IMR-90 (cell line): ENCODE data around the gene PTPRK. TPM values are rescaled to one million over a fixed set of nuclear protein-coding genes. Genes with fewer than 3 reads are reported as not detected.

ENCODE experiments used
- ATAC-seq: fragments of 200-7000 bp; cut with Tn5 transposase; 2 replicates; pipeline ENCODE4 v1.9.1; 2020; ENCODE audit warnings: low read depth, mild to moderate bottlenecking, moderate library complexity
- BruUV-seq: library from RNA; stranded (reverse); fragments of 400-500 nt; replicated peaks from 2 replicates; lab custom pipeline; 2021; lab: Mats Ljungman, UMichigan
- CTCF ChIA-PET: fragments of 300-600 bp; formaldehyde crosslinking; extraction: SDS; loops from one replicate; lab custom pipeline; 2021; ENCODE audit warnings: antibody characterized with exemption; lab: Yijun Ruan, JAX
- POLR2A ChIA-PET: fragments of 300-600 bp; sonication (Branson Sonifier 250); formaldehyde crosslinking; loops from one replicate; lab custom pipeline; 2022; ENCODE audit warnings: antibody characterized with exemption; ENCODE audit not compliant: unreplicated experiment; lab: Charles Lee
- DNase-seq: peaks from one replicate; pipeline ENCODE4 v3.0.0; 2013
- H2AFZ ChIP-seq: replicated peaks from 2 replicates; pipeline ENCODE3; 2013; ENCODE audit warnings: low read length, mild to moderate bottlenecking; ENCODE audit not compliant: poor library complexity
- H2AK5ac ChIP-seq: 2 replicates; pipeline ENCODE4 v1.6.1; 2013; ENCODE audit warnings: low read depth, low read length, inconsistent platforms
- H2AK9ac ChIP-seq: replicated peaks from 2 replicates; pipeline ENCODE3; 2013; ENCODE audit warnings: mild to moderate bottlenecking, low read depth, low read length, moderate library complexity; ENCODE audit not compliant: poor library complexity
- H2BK120ac ChIP-seq: 2 replicates; pipeline ENCODE4 v1.6.1; 2013; ENCODE audit warnings: low read depth, low read length, inconsistent platforms
- H2BK15ac ChIP-seq: 3 replicates; pipeline ENCODE4 v1.6.1; 2013; ENCODE audit warnings: low read depth, low read length, inconsistent platforms
- H2BK20ac ChIP-seq: 2 replicates; pipeline ENCODE4 v1.6.1; 2013; ENCODE audit warnings: low read depth, mild to moderate bottlenecking, inconsistent platforms, low read length, moderate library complexity
- H2BK5ac ChIP-seq: 2 replicates; pipeline ENCODE4 v1.6.1; 2013; ENCODE audit warnings: mild to moderate bottlenecking, low read depth, low read length, inconsistent platforms; ENCODE audit not compliant: poor library complexity, severe bottlenecking
- H3K14ac ChIP-seq: replicated peaks from 2 replicates; pipeline ENCODE4 v1.6.1; 2013; ENCODE audit warnings: low read depth, low read length, inconsistent platforms
- H3K18ac ChIP-seq: 2 replicates; pipeline ENCODE4 v1.6.1; 2013; ENCODE audit warnings: low read depth, low read length, control low read depth
- H3K23ac ChIP-seq: 2 replicates; pipeline ENCODE4 v1.6.1; 2013; ENCODE audit warnings: low read depth, low read length, inconsistent platforms
- H3K27ac ChIP-seq: 2 replicates; pipeline ENCODE4 v1.5.1; 2013; ENCODE audit warnings: mild to moderate bottlenecking, control low read depth, low read length; ENCODE audit not compliant: insufficient read depth
- H3K27me3 ChIP-seq: 2 replicates; pipeline ENCODE4 v1.6.1; 2013; ENCODE audit warnings: low read length; ENCODE audit not compliant: control insufficient read depth, insufficient read depth
- H3K36me3 ChIP-seq: 2 replicates; pipeline ENCODE4 v1.6.1; 2013; ENCODE audit warnings: low read length, mixed read lengths; ENCODE audit not compliant: control insufficient read depth, insufficient read depth
- H3K4ac ChIP-seq: 2 replicates; pipeline ENCODE4 v1.6.1; 2013; ENCODE audit warnings: low read depth, low read length, inconsistent platforms
- H3K4me1 ChIP-seq: 2 replicates; pipeline ENCODE4 v1.6.1; 2013; ENCODE audit warnings: low read length, mixed read lengths; ENCODE audit not compliant: control insufficient read depth, insufficient read depth
- H3K4me2 ChIP-seq: 2 replicates; pipeline ENCODE4 v1.6.1; 2013; ENCODE audit warnings: low read depth, mild to moderate bottlenecking, control low read depth, low read length, moderate library complexity
- H3K4me3 ChIP-seq: 2 replicates; pipeline ENCODE4 v1.5.1; 2013; ENCODE audit warnings: low read depth, mild to moderate bottlenecking, control low read depth, low read length, moderate library complexity; ENCODE audit not compliant: insufficient read depth
- H3K56ac ChIP-seq: 2 replicates; pipeline ENCODE4 v1.6.1; 2013; ENCODE audit warnings: low read length, inconsistent platforms; ENCODE audit not compliant: insufficient read depth; ENCODE audit errors: extremely low read depth
- H3K79me1 ChIP-seq, 2 experiments: 2 replicates each; pipeline ENCODE4 v1.6.1; 2013; ENCODE audit warnings: low read length in 2 of 2, inconsistent platforms in 1 of 2, low read depth in 1 of 2
- H3K9ac ChIP-seq: 2 replicates; pipeline ENCODE4 v1.6.1; 2013; ENCODE audit warnings: low read depth, low read length, control low read depth
- H3K9me1 ChIP-seq: 2 replicates; pipeline ENCODE4 v1.6.1; 2013; ENCODE audit warnings: low read length, inconsistent platforms; ENCODE audit not compliant: insufficient read depth
- H3K9me3 ChIP-seq: 2 replicates; pipeline ENCODE4 v1.6.1; 2013; ENCODE audit warnings: low read length; ENCODE audit not compliant: control insufficient read depth, insufficient read depth
- H4K20me1 ChIP-seq: 2 replicates; pipeline ENCODE4 v1.6.1; 2013; ENCODE audit warnings: low read length, inconsistent platforms; ENCODE audit not compliant: insufficient read depth
- H4K5ac ChIP-seq: 2 replicates; pipeline ENCODE4 v1.6.1; 2013; ENCODE audit warnings: mild to moderate bottlenecking, low read depth, low read length, control low read depth
- H4K8ac ChIP-seq, 2 experiments: 2 replicates each; pipeline ENCODE4 v1.6.1; 2013; ENCODE audit warnings: low read depth in 2 of 2, low read length in 2 of 2, control low read depth in 1 of 2, inconsistent platforms in 1 of 2
- H4K91ac ChIP-seq: 2 replicates; pipeline ENCODE4 v1.6.1; 2013; ENCODE audit warnings: low read depth, low read length, inconsistent platforms; ENCODE audit not compliant: insufficient read depth
- CEBPB ChIP-seq: IDR thresholded peaks from 2 replicates; pipeline ENCODE4 v1.6.1; 2012; ENCODE audit warnings: low read depth, low read length, improper control_type of control experiment
- FOS ChIP-seq: fragments of 150-350 bp; IDR thresholded peaks from 2 replicates; pipeline ENCODE4 v1.6.1; 2016; ENCODE audit warnings: low read depth, low read length
- MAFK ChIP-seq: IDR thresholded peaks from 2 replicates; pipeline ENCODE4 v1.6.1; 2012; ENCODE audit warnings: low read depth, low read length, improper control_type of control experiment
- MAZ ChIP-seq: IDR thresholded peaks from 2 replicates; pipeline ENCODE4 v1.6.1; 2012; ENCODE audit warnings: low read depth, mild to moderate bottlenecking, low read length, improper control_type of control experiment, moderate library complexity, borderline replicate concordance
- MXI1 ChIP-seq: IDR thresholded peaks from 2 replicates; pipeline ENCODE4 v1.6.1; 2012; ENCODE audit warnings: low read depth, mild to moderate bottlenecking, low read length, moderate library complexity, borderline replicate concordance
- NFE2L2 ChIP-seq: fragments of 150-350 bp; IDR thresholded peaks from 2 replicates; pipeline ENCODE4 v1.6.1; 2016; ENCODE audit warnings: low read depth, mild to moderate bottlenecking, low read length
- RAD21 ChIP-seq: IDR thresholded peaks from 2 replicates; pipeline ENCODE4 v1.6.1; 2012; ENCODE audit warnings: low read length, improper control_type of control experiment
- RCOR1 ChIP-seq: IDR thresholded peaks from 2 replicates; pipeline ENCODE4 v1.6.1; 2012; ENCODE audit warnings: mild to moderate bottlenecking, low read length, improper control_type of control experiment; ENCODE audit not compliant: insufficient replicate concordance
- RFX5 ChIP-seq: IDR thresholded peaks from 2 replicates; pipeline ENCODE4 v1.8.0; 2012; ENCODE audit warnings: low read depth, mild to moderate bottlenecking, low read length, moderate library complexity
- SMC3 ChIP-seq: fragments of 150-350 bp; IDR thresholded peaks from 2 replicates; pipeline ENCODE4 v1.6.1; 2016; ENCODE audit warnings: low read depth, mild to moderate bottlenecking, antibody characterized with exemption, low read length, moderate library complexity
- WGBS, 2 experiments: methylation state at CpG; one replicate each; pipeline versions ENCODE4 v1.1.5 to v1.1.7; 2013; ENCODE audit warnings: missing lambda C conversion rate in 2 of 2; ENCODE audit not compliant: insufficient read length in 1 of 2; ENCODE audit errors: extremely low coverage in 2 of 2; 5-methylcytosine and 5-hydroxymethylcytosine counted together
- dilution Hi-C: fragments of 300-500 bp; cut with HindIII; formaldehyde crosslinking; loops from one replicate; pipeline ENCODE4 v1.14.3; 2018; ENCODE audit warnings: low sequenced_read_pairs; ENCODE audit not compliant: unreplicated experiment
- in situ Hi-C: fragments of 300-500 bp; cut with MboI; formaldehyde crosslinking; loops from 3 replicates; pipeline ENCODE4 v1.14.3; 2019; ENCODE audit warnings: low sequenced_read_pairs, inconsistent platforms, mixed read lengths
- intact Hi-C: fragments of 100-400 bp; cut with micrococcal nuclease; formaldehyde crosslinking; loops from 2 replicates; pipeline ENCODE4 v1.10.0; 2022
- polyA plus RNA-seq, 3 experiments: library from polyadenylated mRNA; depleted of rRNA; stranded (reverse); fragments of >200 nt; gene quantifications; 2 replicates each; pipeline ENCODE4 v1.2.3, GENCODE V29; 2012; ENCODE audit warnings: low replicate concordance in 1 of 3
- total RNA-seq: library from RNA; depleted of rRNA; stranded (reverse); fragments of >200 nt; gene quantifications from 2 replicates; pipeline ENCODE4 v1.2.3, GENCODE V29; 2012
- TF ChIP-seq, protein P1 (sequence below): conservative IDR thresholded peaks from 2 replicates; pipeline ENCODE4 v1.5.1; 2012; ENCODE audit warnings: mild to moderate bottlenecking, low read depth, low read length, improper control_type of control experiment
- TF ChIP-seq, protein P2 (sequence below): fragments of 150-350 bp; IDR thresholded peaks from 2 replicates; pipeline ENCODE4 v1.6.1; 2017; ENCODE audit warnings: mild to moderate bottlenecking, antibody characterized with exemption, low read length, low read depth

PTPRK gene
- total and polyA plus RNA-seq, 2 of the 4 experiments (the other 2 are of a cell fraction) = 18.0 to 80.8 TPM

DNA sequence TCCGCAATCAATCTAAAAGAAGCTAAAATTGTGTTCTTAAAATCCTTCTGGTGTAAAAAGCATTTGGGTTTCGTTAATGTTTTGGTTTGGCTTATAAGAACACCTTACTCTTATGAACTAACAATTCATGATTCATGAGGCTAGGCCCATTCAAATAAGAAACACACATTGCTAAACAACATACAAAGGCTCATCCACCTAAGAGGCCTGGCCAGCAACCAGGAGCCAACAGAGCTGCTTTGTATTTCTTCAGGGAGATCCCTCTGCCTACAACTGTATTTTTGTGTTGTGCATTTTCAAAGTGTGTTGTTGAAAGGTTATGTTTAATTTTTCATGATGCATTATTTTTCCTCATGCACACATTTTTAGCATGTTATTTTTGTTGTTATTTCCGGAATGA, 98.6 kb downstream of the PTPRK start:
- H2BK120ac ChIP-seq = no peak overlapping the region
- no peak overlapping the region for H2BK15ac ChIP-seq
- H3K36me3 ChIP-seq = peaks cover 5% of the 10 kb centered on the region; the same call in 1 of the 2 replicates
- no peak overlapping the region for H2AK5ac ChIP-seq
- intact Hi-C loops (no loop called here), in situ Hi-C loops (no loop called here), dilution Hi-C loops (no loop called here)
- TF ChIP-seq MXI1 (no peak), RCOR1 (no peak), NFE2L2 (no peak), SMC3 (no peak), FOS (no peak), MAZ (no peak), CEBPB (no peak), RFX5 (no peak), RAD21 (no peak), MAFK (no peak)
- TF ChIP-seq, protein P1, sequence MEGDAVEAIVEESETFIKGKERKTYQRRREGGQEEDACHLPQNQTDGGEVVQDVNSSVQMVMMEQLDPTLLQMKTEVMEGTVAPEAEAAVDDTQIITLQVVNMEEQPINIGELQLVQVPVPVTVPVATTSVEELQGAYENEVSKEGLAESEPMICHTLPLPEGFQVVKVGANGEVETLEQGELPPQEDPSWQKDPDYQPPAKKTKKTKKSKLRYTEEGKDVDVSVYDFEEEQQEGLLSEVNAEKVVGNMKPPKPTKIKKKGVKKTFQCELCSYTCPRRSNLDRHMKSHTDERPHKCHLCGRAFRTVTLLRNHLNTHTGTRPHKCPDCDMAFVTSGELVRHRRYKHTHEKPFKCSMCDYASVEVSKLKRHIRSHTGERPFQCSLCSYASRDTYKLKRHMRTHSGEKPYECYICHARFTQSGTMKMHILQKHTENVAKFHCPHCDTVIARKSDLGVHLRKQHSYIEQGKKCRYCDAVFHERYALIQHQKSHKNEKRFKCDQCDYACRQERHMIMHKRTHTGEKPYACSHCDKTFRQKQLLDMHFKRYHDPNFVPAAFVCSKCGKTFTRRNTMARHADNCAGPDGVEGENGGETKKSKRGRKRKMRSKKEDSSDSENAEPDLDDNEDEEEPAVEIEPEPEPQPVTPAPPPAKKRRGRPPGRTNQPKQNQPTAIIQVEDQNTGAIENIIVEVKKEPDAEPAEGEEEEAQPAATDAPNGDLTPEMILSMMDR = no peak
- TF ChIP-seq, protein P2, sequence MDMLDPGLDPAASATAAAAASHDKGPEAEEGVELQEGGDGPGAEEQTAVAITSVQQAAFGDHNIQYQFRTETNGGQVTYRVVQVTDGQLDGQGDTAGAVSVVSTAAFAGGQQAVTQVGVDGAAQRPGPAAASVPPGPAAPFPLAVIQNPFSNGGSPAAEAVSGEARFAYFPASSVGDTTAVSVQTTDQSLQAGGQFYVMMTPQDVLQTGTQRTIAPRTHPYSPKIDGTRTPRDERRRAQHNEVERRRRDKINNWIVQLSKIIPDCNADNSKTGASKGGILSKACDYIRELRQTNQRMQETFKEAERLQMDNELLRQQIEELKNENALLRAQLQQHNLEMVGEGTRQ = no peak
- H3K9ac ChIP-seq = no peak overlapping the region
- ChIA-PET POLR2A (no interaction called here), CTCF (no interaction called here)
- H2AK9ac ChIP-seq = no peak overlapping the region
- H3K4me3 ChIP-seq = no peak overlapping the region
- H3K27ac ChIP-seq = no peak overlapping the region
- H3K79me1 ChIP-seq = peaks cover 17 to 58% of the 10 kb centered on the region in 2 experiments
- H3K56ac ChIP-seq = no peak overlapping the region
- no peak overlapping the region for H3K18ac ChIP-seq
- H4K91ac ChIP-seq = no peak overlapping the region
- H3K23ac ChIP-seq = no peak overlapping the region
- 0 out of 2 replicates have a peak, but pooled peaks cover 3% of the 10 kb centered on the region for H3K9me1 ChIP-seq
- no peak overlapping the region for H4K8ac ChIP-seq
- no peak for DNase-seq
- no peaks in the 10 kb centered on the region for H3K4me1 ChIP-seq
- no CpG with 5 or more reads among the region's 3 CpGs for WGBS, 2 experiments
- H3K4ac ChIP-seq = no peak overlapping the region
- H4K20me1 ChIP-seq = peaks cover 6% of the 10 kb centered on the region; the same call in 1 of the 2 replicates
- no peak overlapping the region for H4K5ac ChIP-seq
- H2AFZ ChIP-seq = no peak overlapping the region
- no peak overlapping the region for H2BK20ac ChIP-seq
- H2BK5ac ChIP-seq = no peak overlapping the region
- no peak for ATAC-seq
- H3K14ac ChIP-seq = no peak overlapping the region
- no peak overlapping the region for H3K4me2 ChIP-seq
- H3K9me3 ChIP-seq = peaks cover 5% of the 10 kb centered on the region; the same call in 1 of the 2 replicates
- no peaks in the 10 kb centered on the region for H3K27me3 ChIP-seq
- BruUV-seq = no TSS peak
